ENCODE results near the gene ABCB8.

The ABCB8 gene

GRCh38 chr7:150990416-150991186 lies 37.6 kb upstream of the ABCB8 start, which contains the start of gene NOS3:
NOS3 (plus strand) TSS chr7:150991017; CDS start chr7:150993804, 2,787 bp downstream.
- Histone ChIP-seq H3K27ac (ENCODE audit: low read length) (no peak within 1 kb of the TSS), H3K4me3 (ENCODE audit: low read depth in 1 of 2, low read length in 2 of 2) (no peak within 1 kb of the TSS), H3K36me3 (ENCODE audit: control insufficient read depth in 1 of 2, insufficient read depth in 2 of 2, low read length in 2 of 2) (no peaks in the 10 kb centered on the region), H3K9me3 (ENCODE audit: control insufficient read depth in 1 of 2, low read length in 2 of 2) (no peaks in the 10 kb centered on the region), H3K4me1 (ENCODE audit: control insufficient read depth in 1 of 2, insufficient read depth in 2 of 2, low read length in 2 of 2) (peaks cover 4 to 23% of the 10 kb centered on the region in 2 donors), H3K27me3 (ENCODE audit: low read depth, low read length) (no peaks in the 10 kb centered on the region)

- no peaks in the 10 kb centered on the region for H3K27me3 ChIP-seq (ENCODE audit: low read depth, low read length)
- no peak overlapping the region for H3K27ac ChIP-seq (ENCODE audit: low read length)
- H3K9me3 ChIP-seq (ENCODE audit: control insufficient read depth in 1 of 2, low read length in 2 of 2): no peaks in the 10 kb centered on the region
- H3K4me1 ChIP-seq (ENCODE audit: control insufficient read depth in 1 of 2, insufficient read depth in 2 of 2, low read length in 2 of 2): peaks cover 4 to 23% of the 10 kb centered on the region in 2 donors
- no peak overlapping the region for H3K4me3 ChIP-seq (ENCODE audit: low read depth in 1 of 2, low read length in 2 of 2)
- H3K36me3 ChIP-seq (ENCODE audit: control insufficient read depth in 1 of 2, insufficient read depth in 2 of 2, low read length in 2 of 2): no peaks in the 10 kb centered on the region
Measured at GRCh38 chr7:150992051-150992640, 36.1 kb upstream of the ABCB8 start.

- peaks cover 4 to 23% of the 10 kb centered on the region in 2 donors for H3K4me1 ChIP-seq (ENCODE audit: control insufficient read depth in 1 of 2, insufficient read depth in 2 of 2, low read length in 2 of 2)
- H3K4me3 ChIP-seq (ENCODE audit: low read depth in 1 of 2, low read length in 2 of 2): no peak overlapping the region
- no peaks in the 10 kb centered on the region for H3K36me3 ChIP-seq (ENCODE audit: control insufficient read depth in 1 of 2, insufficient read depth in 2 of 2, low read length in 2 of 2)
- no peaks in the 10 kb centered on the region for H3K27me3 ChIP-seq (ENCODE audit: low read depth, low read length)
- no peaks in the 10 kb centered on the region for H3K9me3 ChIP-seq (ENCODE audit: control insufficient read depth in 1 of 2, low read length in 2 of 2)
- H3K27ac ChIP-seq (ENCODE audit: low read length): no peak overlapping the region
Measured at GRCh38 chr7:150992833-150993302, 35.4 kb upstream of the ABCB8 start.

- Histone ChIP-seq H3K27me3 (ENCODE audit: low read depth, low read length) (no peaks in the 10 kb centered on the region), H3K4me3 (ENCODE audit: low read depth in 1 of 2, low read length in 2 of 2) (peak overlapping the region; percentile 8 to 18), H3K9me3 (ENCODE audit: control insufficient read depth in 1 of 2, low read length in 2 of 2) (no peaks in the 10 kb centered on the region), H3K36me3 (ENCODE audit: control insufficient read depth in 1 of 2, insufficient read depth in 2 of 2, low read length in 2 of 2) (no peaks in the 10 kb centered on the region), H3K27ac (ENCODE audit: low read length) (peak overlapping the region; percentile 9), H3K4me1 (ENCODE audit: control insufficient read depth in 1 of 2, insufficient read depth in 2 of 2, low read length in 2 of 2) (peaks cover 0 to 16% of the 10 kb centered on the region in 2 donors)
Measured at GRCh38 chr7:150993511-150993910, 34.7 kb upstream of the ABCB8 start.

- H3K9me3 ChIP-seq (ENCODE audit: control insufficient read depth in 1 of 2, low read length in 2 of 2): no peaks in the 10 kb centered on the region
- peak overlapping the region; percentile 9 for H3K27ac ChIP-seq (ENCODE audit: low read length)
- H3K4me3 ChIP-seq (ENCODE audit: low read depth in 1 of 2, low read length in 2 of 2): peak overlapping the region; percentile 8 to 18
- H3K27me3 ChIP-seq (ENCODE audit: low read depth, low read length): no peaks in the 10 kb centered on the region
- H3K36me3 ChIP-seq (ENCODE audit: control insufficient read depth in 1 of 2, insufficient read depth in 2 of 2, low read length in 2 of 2): no peaks in the 10 kb centered on the region
- H3K4me1 ChIP-seq (ENCODE audit: control insufficient read depth in 1 of 2, insufficient read depth in 2 of 2, low read length in 2 of 2): peaks cover 0 to 9% of the 10 kb centered on the region in 2 donors
Measured at GRCh38 chr7:150994141-150994837, 34.0 kb upstream of the ABCB8 start.

GRCh38 chr7:150994838-150995510 lies 33.3 kb upstream of the ABCB8 start:
- Histone ChIP-seq H3K27ac (ENCODE audit: low read length) (no peak overlapping the region), H3K4me3 (ENCODE audit: low read depth in 1 of 2, low read length in 2 of 2) (peak overlapping the region; percentile 8 to 18), H3K9me3 (ENCODE audit: control insufficient read depth in 1 of 2, low read length in 2 of 2) (no peaks in the 10 kb centered on the region), H3K27me3 (ENCODE audit: low read depth, low read length) (no peaks in the 10 kb centered on the region), H3K4me1 (ENCODE audit: control insufficient read depth in 1 of 2, insufficient read depth in 2 of 2, low read length in 2 of 2) (peaks cover 0 to 2% of the 10 kb centered on the region in 2 donors), H3K36me3 (ENCODE audit: control insufficient read depth in 1 of 2, insufficient read depth in 2 of 2, low read length in 2 of 2) (no peaks in the 10 kb centered on the region)

- Histone ChIP-seq H3K27me3 (ENCODE audit: low read depth, low read length) (no peaks in the 10 kb centered on the region), H3K4me3 (ENCODE audit: low read depth in 1 of 2, low read length in 2 of 2) (no peak overlapping the region), H3K9me3 (ENCODE audit: control insufficient read depth in 1 of 2, low read length in 2 of 2) (no peaks in the 10 kb centered on the region), H3K36me3 (ENCODE audit: control insufficient read depth in 1 of 2, insufficient read depth in 2 of 2, low read length in 2 of 2) (no peaks in the 10 kb centered on the region), H3K4me1 (ENCODE audit: control insufficient read depth in 1 of 2, insufficient read depth in 2 of 2, low read length in 2 of 2) (no peaks in the 10 kb centered on the region), H3K27ac (ENCODE audit: low read length) (no peak overlapping the region)
Measured at GRCh38 chr7:150996376-150997074, 31.7 kb upstream of the ABCB8 start.

GRCh38 chr7:150997075-150997511 lies 31.2 kb upstream of the ABCB8 start:
- Histone ChIP-seq H3K4me3 (ENCODE audit: low read depth in 1 of 2, low read length in 2 of 2) (no peak overlapping the region), H3K27me3 (ENCODE audit: low read depth, low read length) (no peaks in the 10 kb centered on the region), H3K9me3 (ENCODE audit: control insufficient read depth in 1 of 2, low read length in 2 of 2) (no peaks in the 10 kb centered on the region), H3K4me1 (ENCODE audit: control insufficient read depth in 1 of 2, insufficient read depth in 2 of 2, low read length in 2 of 2) (no peaks in the 10 kb centered on the region), H3K27ac (ENCODE audit: low read length) (no peak overlapping the region), H3K36me3 (ENCODE audit: control insufficient read depth in 1 of 2, insufficient read depth in 2 of 2, low read length in 2 of 2) (no peaks in the 10 kb centered on the region)

- Histone ChIP-seq H3K27ac (ENCODE audit: low read length) (no peak overlapping the region), H3K4me1 (ENCODE audit: control insufficient read depth in 1 of 2, insufficient read depth in 2 of 2, low read length in 2 of 2) (no peaks in the 10 kb centered on the region), H3K9me3 (ENCODE audit: control insufficient read depth in 1 of 2, low read length in 2 of 2) (no peaks in the 10 kb centered on the region), H3K36me3 (ENCODE audit: control insufficient read depth in 1 of 2, insufficient read depth in 2 of 2, low read length in 2 of 2) (no peaks in the 10 kb centered on the region), H3K27me3 (ENCODE audit: low read depth, low read length) (no peaks in the 10 kb centered on the region), H3K4me3 (ENCODE audit: low read depth in 1 of 2, low read length in 2 of 2) (no peak overlapping the region)
Measured at GRCh38 chr7:150997817-150998216, 30.4 kb upstream of the ABCB8 start.

- Histone ChIP-seq H3K36me3 (ENCODE audit: control insufficient read depth in 1 of 2, insufficient read depth in 2 of 2, low read length in 2 of 2) (no peaks in the 10 kb centered on the region), H3K4me1 (ENCODE audit: control insufficient read depth in 1 of 2, insufficient read depth in 2 of 2, low read length in 2 of 2) (no peaks in the 10 kb centered on the region), H3K27me3 (ENCODE audit: low read depth, low read length) (no peaks in the 10 kb centered on the region), H3K27ac (ENCODE audit: low read length) (no peak overlapping the region), H3K9me3 (ENCODE audit: control insufficient read depth in 1 of 2, low read length in 2 of 2) (no peaks in the 10 kb centered on the region), H3K4me3 (ENCODE audit: low read depth in 1 of 2, low read length in 2 of 2) (no peak overlapping the region)
Measured at GRCh38 chr7:150998341-150998740, 29.9 kb upstream of the ABCB8 start.

Measured in muscle layer of duodenum (tissue), 2 donors.